ENCODE results near the gene ZMYM3. TPM values are rescaled to one million over a fixed set of nuclear protein-coding genes. Genes with fewer than 3 reads are reported as not detected.

ZMYM3 gene
- total and polyA plus RNA-seq, 9 of the 15 experiments (the other 6 are each of a cell fraction or from before 2014, with no cell fraction given): 4.3 to 36.3 (median 16.8) TPM

- peak; percentile 11; the same call in 1 of the 2 replicates for TF ChIP-seq POLR2AphosphoS5 (IDR thresholded peaks at IDR 0.05; ENCODE audit: control insufficient read depth, insufficient read depth, low read depth, low read length)
- TF ChIP-seq HBP1 (CRISPR knock-in tag; IDR thresholded peaks at IDR 0.05): peak; percentile 44; the same call in 1 of the 2 replicates
- TF ChIP-seq ZNF140 (CRISPR knock-in tag; IDR thresholded peaks at IDR 0.05): no peak
- peak; percentile 19 for TF ChIP-seq POLR2H (tag; IDR thresholded peaks at IDR 0.05; ENCODE audit: low read depth)
- TF ChIP-seq SUPT5H (IDR thresholded peaks at IDR 0.05): peak; percentile 45; the same call in 1 of the 2 replicates
- TF ChIP-seq CCAR2 (IDR thresholded peaks at IDR 0.05; ENCODE audit: low read depth, low read length): no peak
- TF ChIP-seq ZNF408 (CRISPR knock-in tag; IDR thresholded peaks at IDR 0.05; ENCODE audit: low read depth): no peak
- no peak for TF ChIP-seq PHF8 (IDR thresholded peaks at IDR 0.05; ENCODE audit: borderline replicate concordance, low read length)
- peak; percentile 79; the same call in 1 of the 2 replicates for TF ChIP-seq THRB (CRISPR knock-in tag; conservative IDR thresholded peaks at IDR 0.05)
- TF ChIP-seq DACH1 (IDR thresholded peaks at IDR 0.05; ENCODE audit: partially characterized antibody): peak; percentile 28
- TF ChIP-seq PPARD (CRISPR knock-in tag; IDR thresholded peaks at IDR 0.05): no peak
- no peak for TF ChIP-seq ZNF644 (tag; IDR thresholded peaks at IDR 0.05; ENCODE audit: low read depth)
- TF ChIP-seq MEF2D (tag; conservative IDR thresholded peaks at IDR 0.05; ENCODE audit: low read depth): no peak
- no peak for TF ChIP-seq NFE2L1 (tag; IDR thresholded peaks at IDR 0.05; ENCODE audit: borderline replicate concordance, low read depth)
- peak; percentile 44 for TF ChIP-seq POLR2B (IDR thresholded peaks at IDR 0.05; ENCODE audit: low read depth, partially characterized antibody)
- TF ChIP-seq ZNF655 (CRISPR knock-in tag; IDR thresholded peaks at IDR 0.05): no peak
- TF ChIP-seq CHCHD3 (CRISPR knock-in tag; IDR thresholded peaks at IDR 0.05): no peak
- TF ChIP-seq CTBP1 (IDR thresholded peaks at IDR 0.05; ENCODE audit: borderline replicate concordance): no peak
- 0 out of 2 replicates have a peak, but pooled peaks have one; percentile 57 for TF ChIP-seq POLR2AphosphoS2 (IDR thresholded peaks at IDR 0.05; ENCODE audit: low read length)
- no peak for TF ChIP-seq BHLHE40 (IDR thresholded peaks at IDR 0.05; ENCODE audit: low read length)
- TF ChIP-seq CBX2 (IDR thresholded peaks at IDR 0.05; ENCODE audit: insufficient read depth, low read length, poor library complexity, severe bottlenecking): no peak
- no peak for TF ChIP-seq ZNF175 (CRISPR knock-in tag; IDR thresholded peaks at IDR 0.05; ENCODE audit: low read depth)
- no peak for TF ChIP-seq RCOR1 (IDR thresholded peaks at IDR 0.05; ENCODE audit: borderline replicate concordance in 1 of 2, low read depth in 2 of 2, low read length in 2 of 2)
- TF ChIP-seq CBX8 (IDR thresholded peaks at IDR 0.05; ENCODE audit: borderline replicate concordance, extremely low read depth, low read depth, low read length, poor library complexity, severe bottlenecking): no peak
- 0 out of 2 replicates have a peak, but pooled peaks have one; percentile 20 for TF ChIP-seq ILF3 (IDR thresholded peaks at IDR 0.05; ENCODE audit: borderline replicate concordance)
Measured at GRCh38 chrX:71301195-71301924, 47.4 kb upstream of the ZMYM3 start, which contains the start of gene ITGB1BP2 (continued).

Data from K562 (cell line).